Measurements from ENCODE around the gene ARGLU1. TPM values are rescaled to one million over a fixed set of nuclear protein-coding genes. Genes with fewer than 3 reads are reported as not detected.

ARGLU1 gene
- total RNA-seq, 2 donors from 2014 or later = 156 to 163 TPM

DNA sequence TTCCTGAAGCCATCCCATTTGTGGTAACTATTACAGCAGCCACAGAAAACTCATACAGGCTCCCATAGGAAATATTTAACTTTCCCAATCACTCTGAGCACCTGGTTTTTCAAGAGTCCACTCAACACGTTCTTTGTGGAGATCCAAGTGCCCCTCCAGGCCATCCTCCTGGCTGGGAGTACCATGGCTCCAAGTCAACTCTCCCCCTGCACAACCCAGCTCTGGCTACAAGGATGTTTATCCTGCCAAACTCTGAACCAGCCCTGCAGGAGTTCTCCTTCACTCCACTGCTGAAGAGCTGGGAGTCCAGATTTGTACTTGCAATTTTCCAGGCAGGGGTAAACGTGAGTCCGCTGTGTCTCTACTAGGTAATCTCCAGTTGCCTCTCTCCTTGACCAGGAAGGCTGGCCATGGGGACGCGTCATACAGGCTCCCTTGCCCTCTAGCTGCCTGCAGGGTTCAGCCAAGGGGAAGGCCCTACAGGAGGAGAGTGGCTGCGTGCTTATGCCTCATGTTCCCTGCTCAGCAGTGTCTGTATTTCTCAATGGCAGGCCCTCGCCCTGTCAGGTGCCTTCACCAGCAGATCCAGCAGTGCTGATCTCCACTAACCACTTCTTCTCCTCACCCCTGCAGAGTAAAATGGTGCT is 29.9 kb upstream of the ARGLU1 start:
- no peaks in the 10 kb centered on the region for H3K9me3 ChIP-seq (ENCODE audit: control insufficient read depth, low read length, poor library complexity, severe bottlenecking)
- Mint-ChIP-seq H3K4me1 (peaks cover 12% of the 10 kb centered on the region), H3K27me3 (peaks cover 28% of the 10 kb centered on the region), H3K36me3 (ENCODE audit: low read depth) (peaks cover 2% of the 10 kb centered on the region), H3K27ac (no peak overlapping the region), H3K4me3 (no peak overlapping the region)
- ATAC-seq (no peak), DNase-seq (no peak)

- peaks cover 28% of the 10 kb centered on the region for H3K27me3 Mint-ChIP-seq
- peaks cover 12% of the 10 kb centered on the region for H3K4me1 Mint-ChIP-seq
- DNase-seq = no peak
- no peak overlapping the region for H3K27ac Mint-ChIP-seq
- no peak overlapping the region for H3K4me3 Mint-ChIP-seq
- H3K36me3 Mint-ChIP-seq (ENCODE audit: low read depth) = peaks cover 3% of the 10 kb centered on the region
- no peaks in the 10 kb centered on the region for H3K9me3 ChIP-seq (ENCODE audit: control insufficient read depth, low read length, poor library complexity, severe bottlenecking)
- ATAC-seq = no peak
Measured at GRCh38 chr13:106597186-106597585, 29.2 kb upstream of the ARGLU1 start.

GRCh38 chr13:106596275-106596937 is 28.5 kb upstream of the ARGLU1 start:
- Mint-ChIP-seq H3K4me3 (no peak overlapping the region), H3K27me3 (peaks cover 32% of the 10 kb centered on the region), H3K4me1 (peaks cover 12% of the 10 kb centered on the region), H3K27ac (no peak overlapping the region), H3K36me3 (ENCODE audit: low read depth) (peaks cover 7% of the 10 kb centered on the region)
- H3K9me3 ChIP-seq (ENCODE audit: control insufficient read depth, low read length, poor library complexity, severe bottlenecking) = no peaks in the 10 kb centered on the region
- DNase-seq = no peak
- no peak for ATAC-seq

DNA sequence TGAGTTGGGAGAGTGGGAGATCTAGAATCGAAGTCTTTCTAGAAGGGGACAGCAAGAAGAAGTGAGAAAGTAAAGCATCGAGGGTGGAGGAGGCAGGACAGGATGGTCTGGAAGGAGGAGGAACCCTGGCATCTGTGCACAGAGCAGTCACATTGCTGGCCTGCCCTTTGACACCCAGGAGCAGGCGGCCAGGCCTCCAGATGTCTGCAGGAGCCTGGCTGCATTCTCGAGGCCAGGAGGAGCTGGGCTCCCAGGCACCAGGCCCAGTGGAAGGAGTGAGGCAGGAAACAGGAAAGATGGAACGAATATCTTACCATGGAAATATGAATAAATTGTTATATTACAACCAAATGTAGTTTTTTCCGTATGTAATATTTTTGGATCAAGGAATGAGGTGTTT is 27.7 kb upstream of the ARGLU1 start:
- no peak for DNase-seq
- no peak for ATAC-seq
- peaks cover 7% of the 10 kb centered on the region for H3K36me3 Mint-ChIP-seq (ENCODE audit: low read depth)
- peaks cover 34% of the 10 kb centered on the region for H3K27me3 Mint-ChIP-seq
- H3K4me1 Mint-ChIP-seq = peaks cover 12% of the 10 kb centered on the region
- no peaks in the 10 kb centered on the region for H3K9me3 ChIP-seq (ENCODE audit: control insufficient read depth, low read length, poor library complexity, severe bottlenecking)
- H3K4me3 Mint-ChIP-seq = no peak overlapping the region
- peak overlapping the region; percentile 37 for H3K27ac Mint-ChIP-seq

GRCh38 chr13:106594980-106595379 is 27.0 kb upstream of the ARGLU1 start:
- H3K36me3 Mint-ChIP-seq (ENCODE audit: low read depth) = peaks cover 7% of the 10 kb centered on the region
- ATAC-seq (no peak), DNase-seq (no peak)
- peaks cover 37% of the 10 kb centered on the region for H3K27me3 Mint-ChIP-seq
- peaks cover 7% of the 10 kb centered on the region for H3K4me1 Mint-ChIP-seq
- peak overlapping the region; percentile 37 for H3K27ac Mint-ChIP-seq
- H3K4me3 Mint-ChIP-seq = no peak overlapping the region
- H3K9me3 ChIP-seq (ENCODE audit: control insufficient read depth, low read length, poor library complexity, severe bottlenecking) = no peaks in the 10 kb centered on the region

- H3K4me3 Mint-ChIP-seq = no peak overlapping the region
- H3K9me3 ChIP-seq (ENCODE audit: control insufficient read depth, low read length, poor library complexity, severe bottlenecking) = no peaks in the 10 kb centered on the region
- peaks cover 7% of the 10 kb centered on the region for H3K36me3 Mint-ChIP-seq (ENCODE audit: low read depth)
- peaks cover 6% of the 10 kb centered on the region for H3K4me1 Mint-ChIP-seq
- peaks cover 30% of the 10 kb centered on the region for H3K27me3 Mint-ChIP-seq
- ATAC-seq (no peak), DNase-seq (no peak)
- H3K27ac Mint-ChIP-seq = no peak overlapping the region
Measured at GRCh38 chr13:106593132-106593531, 25.2 kb upstream of the ARGLU1 start.

GRCh38 chr13:106591299-106591698 is 23.4 kb upstream of the ARGLU1 start:
- H3K36me3 Mint-ChIP-seq (ENCODE audit: low read depth) = peaks cover 7% of the 10 kb centered on the region
- peaks cover 6% of the 10 kb centered on the region for H3K4me1 Mint-ChIP-seq
- no peak overlapping the region for H3K27ac Mint-ChIP-seq
- ATAC-seq (no peak), DNase-seq (no peak)
- H3K9me3 ChIP-seq (ENCODE audit: control insufficient read depth, low read length, poor library complexity, severe bottlenecking) = no peaks in the 10 kb centered on the region
- no peak overlapping the region for H3K4me3 Mint-ChIP-seq
- peaks cover 18% of the 10 kb centered on the region for H3K27me3 Mint-ChIP-seq

DNA sequence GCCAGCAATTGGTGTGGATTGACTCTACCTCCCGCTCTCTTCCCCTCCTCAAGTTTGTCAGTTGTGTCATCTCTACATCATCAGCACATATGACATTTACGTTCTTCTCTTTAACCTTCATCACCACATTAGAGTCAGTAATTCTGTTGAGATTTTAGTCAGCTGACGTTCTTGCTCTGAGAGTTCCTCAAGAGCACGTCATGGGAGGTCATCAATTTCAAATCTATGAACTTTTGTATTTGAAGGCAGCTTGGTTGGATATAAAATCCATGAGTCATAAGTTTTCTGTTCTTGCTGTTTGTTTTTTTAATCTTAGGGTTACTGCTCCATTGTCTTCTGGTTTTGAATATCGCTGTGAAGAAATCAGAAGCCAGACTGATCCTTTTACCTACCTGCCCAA is 21.8 kb upstream of the ARGLU1 start:
- no peaks in the 10 kb centered on the region for H3K4me1 Mint-ChIP-seq
- H3K9me3 ChIP-seq (ENCODE audit: control insufficient read depth, low read length, poor library complexity, severe bottlenecking) = no peaks in the 10 kb centered on the region
- no peak overlapping the region for H3K27ac Mint-ChIP-seq
- peaks cover 5% of the 10 kb centered on the region for H3K36me3 Mint-ChIP-seq (ENCODE audit: low read depth)
- peaks cover 12% of the 10 kb centered on the region for H3K27me3 Mint-ChIP-seq
- ATAC-seq = no peak
- no peak for DNase-seq
- no peak overlapping the region for H3K4me3 Mint-ChIP-seq

- ATAC-seq (no peak), DNase-seq (no peak)
- no peaks in the 10 kb centered on the region for H3K9me3 ChIP-seq (ENCODE audit: control insufficient read depth, low read length, poor library complexity, severe bottlenecking)
- Mint-ChIP-seq H3K27ac (no peak overlapping the region), H3K36me3 (ENCODE audit: low read depth) (peaks cover 5% of the 10 kb centered on the region), H3K4me3 (no peak overlapping the region), H3K4me1 (no peaks in the 10 kb centered on the region), H3K27me3 (peaks cover 10% of the 10 kb centered on the region)
Measured at GRCh38 chr13:106588367-106588766, 20.4 kb upstream of the ARGLU1 start.

- peaks cover 10% of the 10 kb centered on the region for H3K27me3 Mint-ChIP-seq
- no peak overlapping the region for H3K4me3 Mint-ChIP-seq
- no peak overlapping the region for H3K27ac Mint-ChIP-seq
- no peaks in the 10 kb centered on the region for H3K4me1 Mint-ChIP-seq
- ATAC-seq = no peak
- H3K9me3 ChIP-seq (ENCODE audit: control insufficient read depth, low read length, poor library complexity, severe bottlenecking) = no peaks in the 10 kb centered on the region
- DNase-seq = no peak
- peaks cover 5% of the 10 kb centered on the region for H3K36me3 Mint-ChIP-seq (ENCODE audit: low read depth)
Measured at GRCh38 chr13:106587787-106588186, 19.9 kb upstream of the ARGLU1 start.

DNA sequence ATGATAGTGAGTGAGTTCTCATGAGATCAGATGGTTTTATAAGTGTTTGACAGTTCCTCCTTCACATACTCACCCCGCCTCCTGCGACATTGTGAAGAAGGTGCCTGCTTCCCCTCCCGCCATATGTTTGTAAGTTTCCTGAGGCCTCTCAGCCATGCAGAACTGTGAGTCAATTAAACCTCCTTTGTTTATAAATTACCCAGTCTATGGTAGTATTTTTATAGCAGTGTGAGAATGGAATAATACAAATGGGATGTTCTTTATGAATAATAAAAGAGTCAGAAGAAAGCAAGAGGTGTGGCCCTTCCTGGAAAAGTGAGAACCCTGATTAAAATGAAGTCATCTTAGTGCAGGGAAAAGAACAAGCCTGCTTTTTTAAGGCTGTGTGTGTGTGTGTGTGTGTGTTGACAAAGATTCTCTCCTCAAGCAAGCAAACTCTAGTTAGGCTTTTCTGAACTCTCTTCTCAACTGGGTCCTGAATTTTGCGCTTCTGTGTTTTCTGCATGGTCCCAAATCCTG is 18.8 kb upstream of the ARGLU1 start:
- ATAC-seq (no peak), DNase-seq (no peak)
- no peaks in the 10 kb centered on the region for H3K36me3 Mint-ChIP-seq (ENCODE audit: low read depth)
- H3K27me3 Mint-ChIP-seq = peaks cover 8% of the 10 kb centered on the region
- H3K9me3 ChIP-seq (ENCODE audit: control insufficient read depth, low read length, poor library complexity, severe bottlenecking) = no peaks in the 10 kb centered on the region
- H3K4me1 Mint-ChIP-seq = no peaks in the 10 kb centered on the region
- no peak overlapping the region for H3K27ac Mint-ChIP-seq
- H3K4me3 Mint-ChIP-seq = no peak overlapping the region

GRCh38 chr13:106581225-106581624 is 13.3 kb upstream of the ARGLU1 start:
- Mint-ChIP-seq H3K36me3 (ENCODE audit: low read depth) (no peaks in the 10 kb centered on the region), H3K4me1 (no peaks in the 10 kb centered on the region), H3K27ac (no peak overlapping the region), H3K27me3 (no peaks in the 10 kb centered on the region), H3K4me3 (no peak overlapping the region)
- ATAC-seq (no peak), DNase-seq (no peak)
- no peaks in the 10 kb centered on the region for H3K9me3 ChIP-seq (ENCODE audit: control insufficient read depth, low read length, poor library complexity, severe bottlenecking)

DNA sequence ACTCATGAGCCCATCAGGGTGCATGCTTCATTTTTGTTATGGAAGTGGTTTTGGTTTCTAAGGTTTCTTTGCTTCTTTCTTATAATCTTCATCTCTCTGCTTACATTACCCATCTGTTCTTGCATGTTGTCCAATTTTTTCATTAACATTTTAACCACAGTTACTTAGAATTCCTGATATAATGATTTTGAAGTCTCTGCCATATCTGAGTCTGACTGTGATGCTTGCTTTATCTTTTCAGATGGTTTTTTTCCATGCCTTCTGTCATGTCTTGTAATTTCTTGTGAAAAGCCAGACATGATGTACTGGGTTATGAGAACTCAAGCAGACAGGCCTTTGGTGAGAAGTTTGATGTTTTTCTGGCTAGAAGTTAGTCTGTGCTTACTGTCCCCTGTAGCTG is 8.0 kb upstream of the ARGLU1 start:
- no peak overlapping the region for H3K4me3 Mint-ChIP-seq
- no peaks in the 10 kb centered on the region for H3K36me3 Mint-ChIP-seq (ENCODE audit: low read depth)
- H3K27ac Mint-ChIP-seq = no peak overlapping the region
- ATAC-seq = no peak
- peaks cover 6% of the 10 kb centered on the region for H3K4me1 Mint-ChIP-seq
- no peaks in the 10 kb centered on the region for H3K9me3 ChIP-seq (ENCODE audit: control insufficient read depth, low read length, poor library complexity, severe bottlenecking)
- DNase-seq = no peak
- no peaks in the 10 kb centered on the region for H3K27me3 Mint-ChIP-seq

DNA sequence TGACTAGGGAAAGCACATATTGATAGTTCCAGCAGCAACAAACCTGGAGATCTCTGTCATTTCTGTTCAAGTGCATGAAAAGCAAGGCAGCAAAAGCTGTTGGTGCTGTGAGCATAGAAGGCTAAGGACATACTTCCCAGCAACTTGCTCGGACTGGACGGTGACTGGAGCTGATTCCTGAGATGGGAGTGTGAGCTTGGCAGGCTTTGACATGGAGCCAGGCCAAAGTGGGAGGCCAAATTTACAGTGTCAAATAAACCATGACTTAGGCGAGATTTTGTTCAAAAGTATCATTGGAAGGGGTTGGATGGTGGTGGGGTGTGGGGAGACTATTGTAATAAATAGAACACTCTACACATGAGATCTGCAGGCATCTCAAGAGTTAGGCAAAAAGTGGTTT is 5.9 kb upstream of the ARGLU1 start:
- no peak for ATAC-seq
- Mint-ChIP-seq H3K27me3 (no peaks in the 10 kb centered on the region), H3K4me3 (no peak overlapping the region), H3K4me1 (peaks cover 14% of the 10 kb centered on the region), H3K27ac (no peak overlapping the region), H3K36me3 (ENCODE audit: low read depth) (no peaks in the 10 kb centered on the region)
- DNase-seq = no peak
- no peaks in the 10 kb centered on the region for H3K9me3 ChIP-seq (ENCODE audit: control insufficient read depth, low read length, poor library complexity, severe bottlenecking)
